Sciatic nerve (tissue), 2 donors: Measurements from ENCODE around the gene PPP2R2C. TPM values are rescaled to one million over a fixed set of nuclear protein-coding genes. Genes with fewer than 3 reads are reported as not detected.

Experiments
- ATAC-seq: fragments of 200-7000 bp; cut with Tn5 transposase; one replicate; pipeline ENCODE4 v1.9.1; 2020; ENCODE audit warnings: mild to moderate bottlenecking, moderate library complexity
- DNase-seq: peaks from one replicate; pipeline ENCODE4 v3.0.0-alpha.2; 2020; ENCODE audit warnings: low spot score
- intact Hi-C: fragments of 100-400 bp; cut with DNase I; formaldehyde crosslinking; loops from one replicate; pipeline ENCODE4 v1.14.2; 2022
- total RNA-seq: library from RNA; stranded (reverse); fragmentation: NEBNext Ultra II Directional; extraction: Animal tissue kit (Norgen Biotek cat#: 25700); gene quantifications from one replicate; pipeline ENCODE4 v1.2.1, GENCODE V29; 2021
- donor health status: DM: no; HTN: no; CAD: no.
- donor health status: DM: no; HTN: no; CAD: no.

PPP2R2C gene
- total RNA-seq, 1 donor from 2014 or later, result 0.58 TPM

- no peak for DNase-seq
- ATAC-seq, result no peak
- intact Hi-C loops, result no loop called here
Observed at GRCh38 chr4:6374575-6374974, 97.8 kb downstream of the PPP2R2C start.

- intact Hi-C loops, result no loop called here
- DNase-seq, result no peak
- no peak for ATAC-seq
Observed at GRCh38 chr4:6373541-6374410, 98.6 kb downstream of the PPP2R2C start.

- DNase-seq, result no peak
- peak; percentile 49 for ATAC-seq
- intact Hi-C loops, result no loop called here
Observed at GRCh38 chr4:6372649-6373525, 99.5 kb downstream of the PPP2R2C start.

GRCh38 chr4:6371812-6372211 lies 100.6 kb downstream of the PPP2R2C start:
- no peak for ATAC-seq

GRCh38 chr4:6371271-6371670 lies 101.1 kb downstream of the PPP2R2C start:
- intact Hi-C loops, result no loop called here
- DNase-seq (no peak), ATAC-seq (no peak)

More at GRCh38 chr4:6371812-6372211, 100.6 kb downstream of the PPP2R2C start:
- no peak for DNase-seq
- intact Hi-C loops, result no loop called here

GRCh38 chr4:6369924-6370645 lies 102.3 kb downstream of the PPP2R2C start:
- intact Hi-C loops, result no loop called here
- ATAC-seq, result no peak
- no peak for DNase-seq

GRCh38 chr4:6369511-6369910 lies 102.9 kb downstream of the PPP2R2C start:
- DNase-seq, result no peak
- intact Hi-C loops, result no loop called here
- ATAC-seq, result no peak

- DNase-seq (no peak), ATAC-seq (no peak)
- intact Hi-C loops, result no loop called here
Observed at GRCh38 chr4:6369035-6369434, 103.4 kb downstream of the PPP2R2C start.

- ATAC-seq, result no peak
- no peak for DNase-seq
- intact Hi-C loops, result no loop called here
Observed at GRCh38 chr4:6368601-6369000, 103.8 kb downstream of the PPP2R2C start.

GRCh38 chr4:6368096-6368495 lies 104.3 kb downstream of the PPP2R2C start:
- ATAC-seq, result no peak
- no peak for DNase-seq
- intact Hi-C loops, result no loop called here

- intact Hi-C loops, result no loop called here
- DNase-seq (no peak), ATAC-seq (no peak)
Observed at GRCh38 chr4:6367371-6367851, 105.0 kb downstream of the PPP2R2C start.

- intact Hi-C loops, result no loop called here
- ATAC-seq, result no peak
- no peak for DNase-seq
Observed at GRCh38 chr4:6366581-6366980, 105.8 kb downstream of the PPP2R2C start.

- DNase-seq (no peak), ATAC-seq (no peak)
- intact Hi-C loops, result no loop called here
Observed at GRCh38 chr4:6365545-6366086, 106.8 kb downstream of the PPP2R2C start.

- DNase-seq, result no peak
- ATAC-seq, result no peak
- intact Hi-C loops, result no loop called here
Observed at GRCh38 chr4:6364581-6364980, 107.8 kb downstream of the PPP2R2C start.

- ATAC-seq (no peak), DNase-seq (no peak)
- intact Hi-C loops, result no loop called here
Observed at GRCh38 chr4:6364146-6364545, 108.3 kb downstream of the PPP2R2C start.

GRCh38 chr4:6362896-6363295 lies 109.5 kb downstream of the PPP2R2C start:
- no peak for DNase-seq
- ATAC-seq, result no peak
- intact Hi-C loops, result no loop called here

- intact Hi-C loops, result no loop called here
- DNase-seq (no peak), ATAC-seq (no peak)
Observed at GRCh38 chr4:6362243-6362885, 110.0 kb downstream of the PPP2R2C start.

GRCh38 chr4:6361076-6361784 lies 111.2 kb downstream of the PPP2R2C start:
- DNase-seq (no peak), ATAC-seq (no peak)
- intact Hi-C loops, result no loop called here
